ENCODE data around the gene GABBR1.

The GABBR1 gene

GRCh38 chr6:29602564-29603361 is 30.2 kb downstream of the GABBR1 start:
- no peak; the same call in 1 of the 2 replicates for TF ChIP-seq CTCF (conservative IDR thresholded peaks at IDR 0.05; ENCODE audit: low read length)
- no peak overlapping the region for H3K4me3 ChIP-seq (ENCODE audit: low read length)
- no peak for DNase-seq (ENCODE audit: low read depth)

GRCh38 chr6:29598172-29598747 is 34.7 kb downstream of the GABBR1 start:
- DNase-seq (ENCODE audit: low read depth) = no peak
- no peak for TF ChIP-seq CTCF (conservative IDR thresholded peaks at IDR 0.05; ENCODE audit: low read length)
- no peak overlapping the region for H3K4me3 ChIP-seq (ENCODE audit: low read length)

GRCh38 chr6:29597184-29597583 is 35.8 kb downstream of the GABBR1 start:
- H3K4me3 ChIP-seq (ENCODE audit: low read length) = no peak overlapping the region
- TF ChIP-seq CTCF (conservative IDR thresholded peaks at IDR 0.05; ENCODE audit: low read length) = no peak
- no peak for DNase-seq (ENCODE audit: low read depth)

GRCh38 chr6:29596381-29596900 is 36.5 kb downstream of the GABBR1 start:
- no peak for DNase-seq (ENCODE audit: low read depth)
- TF ChIP-seq CTCF (conservative IDR thresholded peaks at IDR 0.05; ENCODE audit: low read length) = no peak
- H3K4me3 ChIP-seq (ENCODE audit: low read length) = no peak overlapping the region

- DNase-seq (ENCODE audit: low read depth) = no peak
- H3K4me3 ChIP-seq (ENCODE audit: low read length) = no peak overlapping the region
- TF ChIP-seq CTCF (conservative IDR thresholded peaks at IDR 0.05; ENCODE audit: low read length) = no peak
These were observed 39.7 kb downstream of the GABBR1 start for GRCh38 chr6:29593199-29593855.

GRCh38 chr6:29591677-29592076 is 41.3 kb downstream of the GABBR1 start:
- DNase-seq (ENCODE audit: low read depth) = no peak
- H3K4me3 ChIP-seq (ENCODE audit: low read length) = no peak overlapping the region
- TF ChIP-seq CTCF (conservative IDR thresholded peaks at IDR 0.05; ENCODE audit: low read length) = no peak

Measured in AG10803 (cell line).